GM12878 (cell line): ENCODE results near the gene ANKRD31. TPM values are rescaled to one million over a fixed set of nuclear protein-coding genes. Genes with fewer than 3 reads are reported as not detected.

ENCODE experiments used
- ATAC-seq: fragments of 200-7000 bp; cut with Tn5 transposase; 3 replicates; pipeline ENCODE4 v1.9.1; 2020; ENCODE audit warnings: mild to moderate bottlenecking, moderate library complexity
- BruUV-seq: library from RNA; stranded (reverse); fragments of 400-500 nt; replicated peaks from 2 replicates; lab custom pipeline; 2021; lab: Mats Ljungman, UMichigan
- CTCF ChIA-PET: fragments of 300-600 bp; sonication (Branson Sonifier 250); formaldehyde crosslinking; extraction: SDS; loops from one replicate; lab custom pipeline; 2021; ENCODE audit warnings: inconsistent platforms; lab: Yijun Ruan, JAX
- POLR2A ChIA-PET: fragments of 350-600 bp; formaldehyde crosslinking; extraction: SDS; loops from one replicate; lab custom pipeline; 2021; ENCODE audit warnings: inconsistent platforms; lab: Charles Lee
- RAD21 ChIA-PET: fragments of 300-600 bp; sonication (Branson Sonifier 250); formaldehyde crosslinking; loops from one replicate; lab custom pipeline; 2023; ENCODE audit warnings: antibody characterized with exemption; ENCODE audit not compliant: unreplicated experiment; lab: Charles Lee
- SMC1A ChIA-PET: fragments of 300-600 bp; sonication (Branson Sonifier 250); formaldehyde crosslinking; loops from one replicate; lab custom pipeline; 2023; ENCODE audit not compliant: unreplicated experiment, uncharacterized antibody; lab: Charles Lee
- DNase-seq: peaks from one replicate; pipeline ENCODE4 v3.0.0-alpha.2; 2011; ENCODE audit warnings: low read depth, low spot score
- FAIRE-seq: peaks from 3 replicates; lab custom pipeline; 2011; peaks lifted over from hg19 to GRCh38; lab: Jason Lieb, UNC
- H2AFZ ChIP-seq: 2 replicates; pipeline ENCODE4 v1.6.0; 2011; ENCODE audit warnings: low read depth, low read length, control low read depth; ENCODE audit not compliant: control insufficient read depth
- H3K27ac ChIP-seq: 2 replicates; pipeline ENCODE4 v1.5.1; 2011; ENCODE audit warnings: control low read depth; ENCODE audit not compliant: control insufficient read depth, insufficient read depth
- H3K27me3 ChIP-seq, 2 experiments: replicated peaks in 1 of 2; 2 replicates each; pipeline versions ENCODE4 v1.6.0 to v1.6.1; 2011; ENCODE audit warnings: low read length in 1 of 2; ENCODE audit not compliant: control insufficient read depth in 2 of 2, insufficient read depth in 2 of 2
- H3K36me3 ChIP-seq, 2 experiments: 2 replicates each; pipeline ENCODE4 v1.5.1; 2011; ENCODE audit warnings: low read length in 1 of 2; ENCODE audit not compliant: control insufficient read depth in 2 of 2, insufficient read depth in 2 of 2
- H3K4me1 ChIP-seq: 2 replicates; pipeline ENCODE4 v1.6.1; 2011; ENCODE audit warnings: mild to moderate bottlenecking, low read length, moderate library complexity, mixed read lengths; ENCODE audit not compliant: control insufficient read depth, insufficient read depth
- H3K4me2 ChIP-seq: 2 replicates; pipeline ENCODE4 v1.6.0; 2011; ENCODE audit warnings: control low read depth; ENCODE audit not compliant: control insufficient read depth, insufficient read depth
- H3K4me3 ChIP-seq: fragments of 200-600 bp; sonication (generic); 2 replicates; pipeline ENCODE4 v1.5.1; 2016
- H3K79me2 ChIP-seq: 2 replicates; pipeline ENCODE4 v1.6.0; 2011; ENCODE audit warnings: low read length; ENCODE audit not compliant: control insufficient read depth, insufficient read depth
- H3K9ac ChIP-seq: 2 replicates; pipeline ENCODE4 v1.8.0; 2011; ENCODE audit warnings: low read length, control low read depth, mixed read lengths; ENCODE audit not compliant: control insufficient read depth, insufficient read depth
- H3K9me3 ChIP-seq: replicated peaks from 3 replicates; pipeline ENCODE4 v1.5.1; 2011; ENCODE audit warnings: mild to moderate bottlenecking, low read length; ENCODE audit not compliant: control insufficient read depth, insufficient read depth
- H4K20me1 ChIP-seq: 2 replicates; pipeline ENCODE4 v1.6.0; 2011; ENCODE audit not compliant: control insufficient read depth, insufficient read depth
- BCL11A ChIP-seq: IDR thresholded peaks from 2 replicates; pipeline ENCODE4 v1.6.1; 2011; ENCODE audit warnings: low read depth, low read length
- KLF5 ChIP-seq: fragments of 450-650 bp; IDR thresholded peaks from 2 replicates; pipeline ENCODE4 v1.6.1; 2014; ENCODE audit warnings: mild to moderate bottlenecking; ENCODE audit not compliant: partially characterized antibody
- RBBP5 ChIP-seq: fragments of 200-600 bp; sonication (generic); conservative IDR thresholded peaks from 2 replicates; pipeline ENCODE4 v1.6.1; 2016
- SIX5 ChIP-seq: IDR thresholded peaks from 2 replicates; pipeline ENCODE4 v1.6.1; 2011; ENCODE audit warnings: mild to moderate bottlenecking, low read depth, low read length, moderate library complexity; ENCODE audit not compliant: severe bottlenecking
- SMAD1 ChIP-seq: fragments of 450-650 bp; IDR thresholded peaks from 2 replicates; pipeline ENCODE4 v1.6.1; 2018; ENCODE audit warnings: mild to moderate bottlenecking, low read depth; ENCODE audit not compliant: partially characterized antibody
- SP1 ChIP-seq: IDR thresholded peaks from one replicate; pipeline ENCODE4 v1.6.1; 2011; ENCODE audit warnings: low read depth, low read length
- ZNF622 ChIP-seq: fragments of 450-650 bp; IDR thresholded peaks from 2 replicates; pipeline ENCODE4 v1.6.1; 2017; ENCODE audit warnings: mild to moderate bottlenecking, inconsistent platforms
- WGBS: methylation state at CpG from one replicate; pipeline ENCODE4 v1.1.6; 2016; ENCODE audit warnings: low lambda C conversion rate; ENCODE audit not compliant: insufficient replicate concordance, insufficient coverage; ENCODE audit errors: missing lambda C conversion rate; 5-methylcytosine and 5-hydroxymethylcytosine counted together
- in situ Hi-C: fragments of 300-500 bp; cut with MboI; formaldehyde crosslinking; loops from 9 replicates; pipeline ENCODE4 v1.14.3; 2018; ENCODE audit warnings: mixed read lengths
- intact Hi-C: fragments of 100-400 bp; cut with micrococcal nuclease; formaldehyde crosslinking; loops from one replicate; pipeline ENCODE4 v1.14.2; 2022; ENCODE audit not compliant: unreplicated experiment
- polyA plus RNA-seq, 11 experiments: library from polyadenylated mRNA; depleted of rRNA in 4 of 11; unstranded in 6 of 11; stranded (reverse) in 5 of 11; fragments of >200 nt; fragmentation: Nextera tagmentation in 4 of 11; fragmentation: Illumina TruSeq in 1 of 11; extraction: Ambion mirVana in 4 of 11; extraction: Trizol in 1 of 11; gene quantifications; 1 replicate in 1 of 11; 2 replicates in 10 of 11; pipeline versions ENCODE4 v1.2.1 to v1.2.3, GENCODE V29; 2011 to 2016; ENCODE audit warnings: inconsistent platforms in 2 of 11, missing spikeins in 2 of 11, low read depth in 1 of 11
- total RNA-seq, 4 experiments: library from RNA; depleted of rRNA in 3 of 4; stranded (reverse); fragments of >200 nt in 3 of 4; fragmentation: Illumina TruSeq in 1 of 4; extraction: Trizol in 1 of 4; gene quantifications; 2 replicates each; pipeline versions ENCODE4 v1.2.1 to v1.2.3, GENCODE V29; 2013 to 2021
- TF ChIP-seq, protein P1 (sequence below), 3 experiments: IDR thresholded peaks in 2 of 3; conservative IDR thresholded peaks in 1 of 3; 2 replicates each; pipeline ENCODE4 v1.5.1; 2011; ENCODE audit warnings: low read depth in 3 of 3, low read length in 3 of 3, mild to moderate bottlenecking in 3 of 3, control low read depth in 2 of 3, moderate library complexity in 2 of 3, inconsistent platforms in 1 of 3, mixed read lengths in 1 of 3; ENCODE audit not compliant: control insufficient read depth in 2 of 3, insufficient read depth in 1 of 3; ENCODE audit errors: extremely low read depth in 1 of 3

ANKRD31 gene
- total and polyA plus RNA-seq, 10 of the 15 experiments (the other 5 are each of a cell fraction or from before 2014, with no cell fraction given) = under 0.01 to 0.10 (median 0.04) TPM; not detected in 3

DNA sequence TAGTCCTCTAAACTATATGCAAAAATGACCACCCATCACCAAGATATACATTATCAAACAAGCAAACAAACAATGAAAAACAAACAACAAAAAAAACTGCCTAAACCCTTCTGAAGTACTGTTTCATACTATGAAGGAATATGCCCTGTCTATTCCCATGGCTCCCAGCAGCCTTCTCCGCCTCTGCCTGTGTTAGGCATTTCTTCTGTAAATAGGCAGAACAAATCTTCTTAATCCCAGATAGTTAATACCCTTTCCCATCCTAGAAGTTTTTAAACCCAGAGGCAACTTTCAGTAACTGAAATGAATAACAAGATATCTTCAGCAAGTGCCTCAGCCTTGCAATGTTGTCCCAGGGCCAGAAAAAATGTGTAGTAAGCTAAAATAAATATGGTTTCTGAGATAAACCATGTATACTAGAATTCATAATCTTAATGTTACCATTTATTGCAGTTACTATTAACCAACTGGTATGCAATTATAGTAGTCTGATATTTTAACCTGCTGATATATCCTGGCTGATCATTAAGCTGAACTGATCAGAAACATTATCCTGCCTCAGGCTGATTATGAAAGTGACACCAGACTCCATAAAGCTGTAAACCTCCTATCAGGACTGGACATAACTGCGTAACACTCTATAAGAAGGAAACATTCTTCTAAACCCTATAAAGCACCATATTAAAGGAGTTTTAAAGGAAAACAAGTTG, 68.5 kb downstream of the ANKRD31 start:
- ATAC-seq = no peak
- ChIA-PET SMC1A (no interaction called here), CTCF (no interaction called here), RAD21 (no interaction called here)
- no peak overlapping the region for H3K9ac ChIP-seq
- H3K79me2 ChIP-seq = no peaks in the 10 kb centered on the region
- no peak for FAIRE-seq
- H3K27me3 ChIP-seq = no peaks in the 10 kb centered on the region
- WGBS = 25% methylated on average over 2 of the region's 2 CpGs
- H4K20me1 ChIP-seq = no peaks in the 10 kb centered on the region
- no peaks in the 10 kb centered on the region for H3K9me3 ChIP-seq
- H3K36me3 ChIP-seq = no peaks in the 10 kb centered on the region
- no peak overlapping the region for H3K4me3 ChIP-seq
- intact Hi-C loops = no loop called here
- in situ Hi-C loops = no loop called here
- H3K4me1 ChIP-seq = no peaks in the 10 kb centered on the region
- no peak overlapping the region for H2AFZ ChIP-seq
- H3K4me2 ChIP-seq = no peak overlapping the region
- TF ChIP-seq BCL11A = no peak
- TF ChIP-seq RBBP5 = no peak
- TF ChIP-seq ZNF622 = no peak
- no peak for TF ChIP-seq SP1
- TF ChIP-seq, protein P1, sequence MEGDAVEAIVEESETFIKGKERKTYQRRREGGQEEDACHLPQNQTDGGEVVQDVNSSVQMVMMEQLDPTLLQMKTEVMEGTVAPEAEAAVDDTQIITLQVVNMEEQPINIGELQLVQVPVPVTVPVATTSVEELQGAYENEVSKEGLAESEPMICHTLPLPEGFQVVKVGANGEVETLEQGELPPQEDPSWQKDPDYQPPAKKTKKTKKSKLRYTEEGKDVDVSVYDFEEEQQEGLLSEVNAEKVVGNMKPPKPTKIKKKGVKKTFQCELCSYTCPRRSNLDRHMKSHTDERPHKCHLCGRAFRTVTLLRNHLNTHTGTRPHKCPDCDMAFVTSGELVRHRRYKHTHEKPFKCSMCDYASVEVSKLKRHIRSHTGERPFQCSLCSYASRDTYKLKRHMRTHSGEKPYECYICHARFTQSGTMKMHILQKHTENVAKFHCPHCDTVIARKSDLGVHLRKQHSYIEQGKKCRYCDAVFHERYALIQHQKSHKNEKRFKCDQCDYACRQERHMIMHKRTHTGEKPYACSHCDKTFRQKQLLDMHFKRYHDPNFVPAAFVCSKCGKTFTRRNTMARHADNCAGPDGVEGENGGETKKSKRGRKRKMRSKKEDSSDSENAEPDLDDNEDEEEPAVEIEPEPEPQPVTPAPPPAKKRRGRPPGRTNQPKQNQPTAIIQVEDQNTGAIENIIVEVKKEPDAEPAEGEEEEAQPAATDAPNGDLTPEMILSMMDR (IDR thresholded peaks at IDR 0.05 in 2 of 3, conservative IDR thresholded peaks at IDR 0.05 in 1 of 3; ENCODE audit: control insufficient read depth in 2 of 3, extremely low read depth in 1 of 3, insufficient read depth in 1 of 3, low read depth in 3 of 3, low read length in 3 of 3) = no peak
- no peak for TF ChIP-seq KLF5
- no peak for TF ChIP-seq SMAD1
- TF ChIP-seq SIX5 = no peak
- TF ChIP-seq, all 136 proteins: peak for 0
- no TSS peak for BruUV-seq
- no peak overlapping the region for H3K27ac ChIP-seq
- DNase-seq = no peak
- POLR2A ChIA-PET = no interaction called here
